Stimulated activated CD4-positive, alpha-beta T cell treated with anti-CD3 and anti-CD28 coated beads, Interleukin-2, amount 100 ng/mL, for 4 hours (primary cell): ENCODE results near the gene CREG2.

ENCODE experiments used
- DNase-seq: peaks from one replicate; pipeline ENCODE4 v3.0.0-alpha.2; 2020; ENCODE audit warnings: low read depth

CREG2 gene, protein sequence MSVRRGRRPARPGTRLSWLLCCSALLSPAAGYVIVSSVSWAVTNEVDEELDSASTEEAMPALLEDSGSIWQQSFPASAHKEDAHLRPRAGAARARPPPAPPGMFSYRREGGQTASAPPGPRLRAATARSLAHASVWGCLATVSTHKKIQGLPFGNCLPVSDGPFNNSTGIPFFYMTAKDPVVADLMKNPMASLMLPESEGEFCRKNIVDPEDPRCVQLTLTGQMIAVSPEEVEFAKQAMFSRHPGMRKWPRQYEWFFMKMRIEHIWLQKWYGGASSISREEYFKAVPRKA

DNA sequence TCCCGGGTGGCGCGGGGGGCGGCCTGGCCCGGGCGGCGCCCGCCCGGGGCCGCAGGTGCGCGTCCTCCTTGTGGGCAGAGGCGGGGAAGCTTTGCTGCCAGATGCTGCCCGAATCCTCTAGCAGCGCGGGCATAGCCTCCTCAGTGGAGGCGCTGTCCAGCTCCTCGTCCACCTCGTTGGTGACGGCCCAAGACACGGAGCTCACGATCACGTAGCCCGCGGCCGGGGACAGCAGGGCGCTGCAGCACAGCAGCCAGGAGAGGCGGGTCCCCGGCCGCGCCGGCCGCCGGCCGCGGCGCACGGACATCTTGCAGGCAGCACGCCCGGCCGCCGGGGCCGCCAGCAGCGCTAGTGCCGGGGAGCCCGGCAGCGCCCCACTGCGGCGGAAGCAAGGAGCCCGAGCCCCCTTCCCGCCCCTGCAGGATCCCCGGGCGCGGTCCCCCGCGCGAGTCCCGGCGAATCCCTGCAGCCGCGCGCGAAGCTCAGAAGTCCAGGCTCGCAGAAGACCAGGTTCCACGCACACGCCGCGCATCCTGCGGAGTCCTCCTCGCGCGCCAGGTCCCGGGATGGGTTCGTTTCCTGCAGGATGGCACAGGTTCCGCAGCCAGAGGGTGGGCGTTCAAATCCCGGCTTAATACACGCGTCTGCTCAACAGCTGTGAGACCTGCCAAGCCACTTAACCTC, at the start of gene CREG2:
Gene CREG2 (minus strand): TSS at position 353 of the 684 bp plus-strand sequence. CDS start 46 bp downstream, at position 307.
- DNase-seq, result peak; percentile 9

DNA sequence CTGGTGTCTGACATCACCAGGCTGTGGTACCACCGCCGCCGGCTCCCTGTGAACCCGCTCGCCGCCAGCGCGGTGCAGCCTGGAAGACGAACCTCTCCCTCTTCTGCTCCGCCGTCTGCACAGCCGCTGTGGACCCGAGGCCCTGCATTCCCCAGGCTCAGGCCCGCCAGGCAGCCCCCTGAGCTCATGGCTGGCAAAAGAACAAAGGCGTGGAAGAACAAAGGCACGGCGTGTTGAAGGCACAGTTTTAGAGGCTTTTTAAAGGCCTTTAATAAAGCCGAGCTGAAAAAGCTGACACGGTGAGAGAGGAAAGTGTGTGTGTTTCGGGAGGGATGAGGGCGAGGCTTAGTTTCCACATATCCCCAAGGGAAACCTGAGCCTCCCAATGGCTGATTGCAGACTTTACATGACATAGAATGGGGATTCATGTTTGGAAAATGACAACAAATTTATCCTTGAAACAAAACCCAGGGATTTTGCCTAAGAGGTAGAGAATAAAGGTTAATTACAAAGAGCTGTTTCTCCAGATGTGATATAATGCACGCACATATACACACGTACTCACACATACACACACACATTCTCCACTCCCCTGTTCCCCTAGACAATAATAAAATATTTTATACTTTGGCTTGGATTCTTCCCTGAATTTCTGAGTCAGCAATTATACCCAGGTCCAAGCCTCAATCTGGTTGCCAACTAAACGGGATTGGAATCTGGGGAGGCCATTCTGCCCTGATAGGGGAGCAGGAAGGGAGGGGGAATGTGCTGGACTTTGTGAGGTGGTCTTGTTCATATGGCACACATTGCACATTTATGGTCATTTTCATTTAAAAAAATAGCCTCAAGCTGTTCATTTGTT, 47.9 kb upstream of the CREG2 start:
- no peak for DNase-seq

DNA sequence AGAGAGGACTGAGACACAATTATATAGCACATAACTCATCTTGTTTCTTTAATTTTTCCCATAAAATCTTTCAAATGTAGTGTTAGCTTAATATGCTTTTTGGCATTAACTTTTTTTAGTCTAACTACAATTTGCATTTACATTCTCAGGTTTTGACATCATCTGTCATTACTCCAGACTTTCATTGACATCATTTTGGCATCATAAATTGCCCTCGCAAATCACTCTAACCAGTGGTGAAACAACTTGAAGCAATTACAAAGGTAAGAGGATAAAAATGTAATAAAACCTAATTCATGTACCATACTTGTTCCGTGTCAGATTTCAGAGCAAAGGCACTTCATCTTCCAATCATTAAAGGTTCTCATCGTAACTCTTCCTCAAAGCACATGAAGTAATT, 46.2 kb upstream of the CREG2 start:
- DNase-seq, result no peak

DNA sequence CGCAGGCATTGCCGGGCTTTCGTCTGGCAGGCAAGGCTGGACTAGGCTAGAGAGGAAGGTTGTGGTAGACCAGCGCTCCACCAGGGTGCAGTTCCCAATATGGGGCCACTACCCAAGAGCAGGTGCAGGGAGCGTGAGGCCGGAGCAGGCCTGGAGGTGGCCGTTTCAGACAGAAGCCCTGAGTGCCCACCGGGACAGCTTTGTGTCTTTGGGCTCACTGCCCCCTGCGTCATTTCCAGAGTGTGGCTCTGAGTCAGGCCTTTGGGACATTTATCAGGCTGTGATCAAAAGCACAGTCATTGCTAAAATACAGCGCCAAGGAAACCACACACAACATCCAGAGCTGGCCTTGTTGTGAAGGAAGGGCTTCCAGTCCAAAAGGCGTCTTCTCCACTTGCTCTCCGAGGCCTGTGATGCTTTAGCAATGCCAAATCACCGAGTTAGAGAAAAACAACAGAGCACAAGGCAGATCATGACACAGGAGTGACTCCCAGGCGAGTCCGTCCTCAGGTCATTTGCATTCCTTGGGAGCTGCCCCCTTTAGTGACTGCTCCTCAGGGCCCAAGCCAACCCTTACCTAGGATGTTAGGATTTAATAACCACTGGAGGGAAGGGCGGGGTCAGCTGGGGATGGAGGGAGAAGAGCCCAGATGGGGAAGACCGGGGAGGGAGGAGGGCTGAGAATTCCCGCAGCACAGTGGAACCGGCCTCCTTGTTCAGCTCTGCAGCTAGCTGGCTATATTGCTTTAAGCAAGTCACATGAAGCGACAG, 45.3 kb upstream of the CREG2 start:
- DNase-seq, result no peak

DNA sequence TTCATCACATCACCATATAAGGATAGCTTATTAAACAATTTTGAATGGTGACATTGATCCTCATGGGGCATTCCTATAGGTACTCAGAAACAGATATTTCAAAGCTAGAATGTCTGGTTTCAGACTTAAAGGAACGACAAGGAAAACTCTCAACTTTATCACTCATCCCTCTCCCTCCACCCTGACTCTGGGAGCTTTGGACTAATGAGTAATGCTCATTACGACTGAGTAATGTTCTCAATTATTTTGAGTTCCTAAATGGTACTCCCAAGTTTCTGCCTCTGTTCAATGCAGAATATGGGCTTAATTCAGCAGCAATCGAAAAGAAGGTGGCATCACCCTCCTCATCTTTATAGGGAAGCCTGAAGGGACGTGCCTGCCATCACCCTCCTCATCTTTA, 44.2 kb upstream of the CREG2 start:
- DNase-seq, result no peak

DNA sequence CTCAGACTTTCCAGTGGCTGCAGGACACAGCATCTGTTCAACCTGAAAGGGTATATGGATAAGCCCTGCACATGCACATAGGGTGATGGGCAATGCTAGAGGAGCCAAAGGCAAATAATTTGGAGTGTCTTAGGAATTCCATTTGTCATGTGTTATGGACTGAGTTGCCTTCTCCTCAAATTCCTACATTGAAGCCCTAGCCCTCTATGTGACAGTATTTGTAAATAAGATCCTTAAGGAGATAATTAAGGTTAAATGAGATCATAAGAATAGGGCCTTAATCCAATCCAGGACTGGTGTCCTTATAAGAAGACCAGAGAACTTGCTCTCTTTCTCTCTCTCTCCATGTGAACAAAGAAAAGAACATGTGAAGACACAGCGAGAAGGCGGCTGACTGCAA, 42.9 kb upstream of the CREG2 start:
- DNase-seq, result no peak

DNA sequence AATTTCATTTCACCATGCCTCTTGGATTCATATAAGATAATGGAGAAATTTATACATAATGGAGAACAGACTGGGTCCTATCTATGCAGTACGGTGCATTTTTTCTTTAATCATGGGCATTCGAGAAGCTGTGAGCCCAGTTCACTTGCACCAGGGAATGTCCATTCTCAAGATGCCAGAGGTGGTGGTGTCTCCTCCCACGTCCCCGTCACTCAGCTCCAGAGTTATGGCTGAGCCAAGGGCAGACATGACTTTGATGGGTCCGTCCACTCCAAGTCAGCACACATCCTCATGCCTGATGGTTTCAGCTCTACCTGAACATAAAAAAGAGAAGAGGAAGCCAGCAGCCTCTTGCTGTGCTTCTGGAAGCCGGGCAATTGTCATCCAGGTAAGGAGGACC, 42.1 kb upstream of the CREG2 start:
- no peak for DNase-seq

DNA sequence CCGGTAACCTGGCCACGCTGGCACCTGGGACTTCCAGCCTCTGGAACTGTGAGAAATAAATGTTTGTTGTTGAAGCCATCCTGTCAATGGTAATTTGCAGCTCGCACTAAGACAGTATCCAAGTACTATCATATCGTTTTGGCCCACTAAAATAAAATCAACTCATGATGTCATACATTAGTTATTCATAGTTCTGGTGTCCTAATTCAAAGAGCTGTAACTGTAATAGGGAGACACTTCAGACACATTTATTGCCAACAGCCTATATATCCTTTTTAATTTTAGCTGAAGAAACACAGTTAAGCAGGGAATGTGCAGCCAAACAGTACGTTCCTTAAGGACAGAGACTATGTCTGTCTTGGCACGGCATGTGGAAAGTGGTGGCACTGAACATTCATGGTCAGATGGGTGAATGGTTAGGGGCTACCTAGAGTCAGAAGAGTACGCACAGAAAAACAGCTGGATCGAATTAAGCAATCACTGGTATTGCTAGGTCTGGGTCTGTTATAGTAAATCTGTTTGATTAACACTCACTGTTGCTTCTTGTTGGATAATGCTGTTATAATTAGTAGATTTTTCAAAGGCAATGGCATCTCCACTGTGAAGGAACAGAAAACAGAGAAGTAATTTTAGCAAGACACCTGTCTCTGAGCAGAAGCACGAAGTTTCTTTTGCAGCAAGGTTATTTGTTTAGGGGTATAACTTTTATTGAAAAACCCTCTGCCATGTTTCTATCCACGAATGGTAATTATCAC, 41.3 kb upstream of the CREG2 start:
- no peak for DNase-seq

DNA sequence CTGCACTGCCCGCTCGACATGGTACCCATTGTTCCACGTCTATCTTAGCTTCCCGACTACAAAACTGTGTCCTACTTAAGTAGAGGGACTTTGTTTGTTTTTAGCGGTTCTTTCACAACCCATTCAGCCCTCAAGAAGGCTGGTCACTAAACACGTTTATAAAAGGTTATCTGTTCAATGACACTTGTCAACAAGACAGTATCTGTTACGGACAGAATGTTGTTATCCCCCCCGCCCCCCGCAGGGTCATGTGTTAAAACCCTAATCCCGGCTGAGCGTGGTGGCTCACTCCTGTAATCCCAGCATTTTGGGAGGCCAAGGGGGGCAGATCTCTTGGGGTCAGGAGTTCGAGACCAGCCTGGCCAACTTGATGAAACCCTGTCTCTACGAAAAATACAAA, 40.4 kb upstream of the CREG2 start:
- DNase-seq, result no peak

DNA sequence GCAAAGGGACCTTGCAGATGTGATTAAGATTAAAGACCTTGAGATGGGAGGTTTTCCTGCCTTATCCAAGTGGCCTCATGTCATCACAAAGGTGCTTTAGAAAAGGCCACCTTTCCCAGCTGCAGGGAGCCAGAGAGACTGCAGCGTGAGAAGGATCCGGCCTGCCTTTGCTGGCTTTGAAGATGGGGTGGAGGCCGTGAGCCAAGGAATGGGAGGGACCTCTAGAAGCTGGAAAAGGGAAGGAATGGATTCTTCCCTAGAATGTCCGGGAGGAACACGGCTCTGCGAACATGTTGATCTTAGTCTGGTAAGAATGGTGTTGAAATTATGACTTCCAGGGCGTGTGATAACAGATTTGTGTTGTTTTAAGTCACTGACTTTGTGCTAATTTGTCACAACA, 39.9 kb upstream of the CREG2 start:
- DNase-seq, result no peak

DNA sequence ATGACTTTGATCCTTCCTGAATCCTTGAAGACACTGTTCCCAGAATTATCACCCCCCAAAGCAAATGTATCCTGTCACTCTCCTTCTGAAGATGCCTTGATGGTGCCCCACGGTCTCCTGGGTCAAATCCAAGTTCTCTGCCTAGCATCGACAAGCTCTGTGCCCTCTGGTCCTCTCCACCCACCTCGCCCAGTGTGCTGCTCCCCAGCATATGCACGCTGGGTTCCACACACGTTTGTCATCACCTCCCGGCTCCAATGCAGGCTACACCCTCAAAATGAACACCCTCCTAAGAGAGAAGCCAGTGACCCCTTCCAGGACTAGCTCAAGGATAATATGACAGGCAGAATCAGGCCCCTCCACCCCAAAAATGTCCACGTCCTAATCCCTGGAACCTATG, 39.5 kb upstream of the CREG2 start:
- DNase-seq, result no peak

DNA sequence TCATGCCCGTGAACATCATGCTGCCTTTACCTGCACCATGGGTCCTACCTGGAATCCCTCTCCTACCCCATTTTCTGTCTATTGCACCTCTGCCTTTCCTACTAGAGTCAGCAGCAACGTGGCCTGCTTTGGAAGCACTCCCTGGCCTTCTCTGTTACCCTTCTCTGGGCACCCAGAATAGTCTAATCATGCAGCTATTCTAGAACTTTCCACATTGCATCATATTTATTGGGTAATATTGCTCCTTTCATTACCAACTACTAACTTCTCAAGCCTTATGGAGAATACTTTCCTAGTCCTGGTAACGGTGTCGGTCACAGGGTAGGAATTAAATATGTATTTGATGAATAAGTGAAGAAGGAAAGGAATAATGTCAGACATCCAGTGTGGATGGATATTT, 33.3 kb upstream of the CREG2 start:
- DNase-seq, result no peak

DNA sequence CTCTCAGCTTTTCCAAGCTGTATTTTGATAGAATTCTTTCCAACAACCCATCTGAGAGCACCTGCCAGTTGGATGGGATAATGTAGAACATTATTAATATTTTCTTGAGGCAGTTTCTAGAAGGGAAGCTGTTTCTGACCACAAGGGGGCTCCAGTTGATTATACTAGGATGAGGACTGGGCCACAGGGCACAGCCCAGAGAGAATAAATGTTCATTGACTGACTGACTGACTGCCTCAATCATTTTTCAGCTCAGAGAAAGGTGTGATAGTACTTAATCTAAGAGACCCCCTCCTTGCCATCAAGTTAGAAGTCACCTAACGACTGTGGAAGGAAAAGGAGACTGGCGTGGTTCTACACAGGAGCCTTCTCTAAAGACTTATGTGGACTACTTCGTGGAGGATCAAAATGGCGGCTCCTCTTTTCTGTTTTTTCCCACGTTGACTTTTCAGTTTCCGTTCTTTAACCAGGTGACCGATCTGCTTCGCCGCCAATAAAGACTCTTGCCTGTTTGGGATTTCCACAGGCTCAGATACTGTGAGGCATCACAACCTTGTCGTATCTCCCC, 31.9 kb upstream of the CREG2 start:
- peak; percentile 52 for DNase-seq

DNA sequence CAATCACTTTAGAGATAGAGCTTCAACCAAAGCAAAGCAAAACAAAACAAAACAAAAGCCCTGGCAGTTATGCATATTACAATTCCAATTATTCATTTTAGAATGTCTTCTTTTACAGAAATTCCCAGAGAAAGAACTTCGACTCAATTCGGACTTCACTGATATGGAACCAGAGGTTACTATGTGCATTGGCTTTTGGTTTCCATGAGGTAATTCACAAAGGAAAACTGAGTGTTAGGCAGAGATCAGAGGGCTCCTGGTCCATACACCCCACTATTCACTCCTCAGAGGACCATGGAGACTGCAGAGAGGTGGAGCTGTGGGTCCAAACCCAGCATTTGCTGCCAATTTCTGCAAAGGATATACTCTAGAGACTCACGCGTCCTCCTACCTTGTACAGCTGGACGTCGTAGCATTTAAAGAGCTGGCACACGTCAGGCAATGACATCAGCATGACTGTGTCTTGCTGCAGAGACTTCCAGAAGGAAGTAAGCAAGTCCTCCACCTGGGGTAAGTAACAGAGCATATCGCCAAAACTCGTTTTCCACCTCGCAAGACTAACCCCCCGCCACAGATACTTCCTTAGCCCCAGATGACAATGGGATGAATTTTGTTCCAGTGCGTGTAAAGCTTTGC, 31.3 kb upstream of the CREG2 start:
- no peak for DNase-seq

DNA sequence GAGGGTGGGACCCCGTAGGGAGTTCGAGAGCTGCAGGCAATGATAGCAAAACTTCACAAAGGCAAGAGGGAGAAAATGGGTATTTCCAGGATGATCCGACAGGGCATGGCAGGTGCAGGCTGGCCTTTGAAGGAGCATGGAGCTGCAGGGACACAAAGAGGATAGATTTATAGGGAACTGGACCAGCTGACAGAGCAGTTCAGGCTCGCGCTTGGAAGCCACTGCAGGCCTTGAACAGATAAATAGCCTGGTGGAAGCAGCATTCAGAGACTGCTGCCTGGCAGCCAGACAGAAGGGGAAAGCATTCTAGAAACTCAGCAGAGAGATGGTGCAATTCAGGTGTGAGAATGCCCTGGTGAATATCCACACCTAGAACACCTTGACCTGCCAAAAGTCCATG, 29.3 kb upstream of the CREG2 start:
- no peak for DNase-seq

DNA sequence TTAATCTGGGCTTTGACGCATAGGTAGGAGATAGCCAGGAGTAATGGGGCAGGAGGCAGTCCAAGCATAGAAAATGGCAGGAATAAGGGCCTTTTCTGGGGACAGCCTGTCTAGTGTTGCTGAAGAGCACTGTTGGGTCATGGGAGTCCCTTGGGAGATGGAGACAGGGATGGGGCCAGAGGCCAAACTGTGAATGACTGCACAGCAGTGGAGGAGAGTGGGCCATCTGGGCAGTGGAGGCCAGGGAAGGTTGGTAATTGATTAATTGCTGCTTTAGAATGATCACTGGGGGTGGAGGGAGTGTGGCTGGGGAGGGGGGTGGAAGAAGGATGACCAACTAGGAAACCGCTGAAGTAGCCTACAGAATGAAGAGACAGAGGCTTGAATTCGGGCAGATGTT, 28.6 kb upstream of the CREG2 start:
- DNase-seq, result no peak

DNA sequence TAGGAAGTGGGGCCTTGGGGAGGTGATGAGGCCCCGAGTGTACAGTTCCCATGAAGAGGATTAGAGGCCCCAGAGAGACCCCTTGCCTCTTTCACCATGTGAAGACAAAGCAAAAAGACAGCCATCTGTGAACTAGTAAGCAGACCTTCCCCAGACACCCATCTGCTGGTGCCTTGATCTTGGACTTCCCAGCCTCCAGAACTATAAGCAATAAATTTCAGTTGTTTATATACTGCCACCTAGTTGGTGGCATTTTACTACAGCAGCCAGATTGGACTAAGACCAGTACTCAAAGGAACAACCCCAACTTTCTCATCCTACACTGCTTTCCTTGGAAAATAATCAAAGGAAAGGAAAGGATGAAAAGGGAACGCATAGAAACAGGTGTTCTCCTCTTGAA, 27.9 kb upstream of the CREG2 start:
- no peak for DNase-seq

DNA sequence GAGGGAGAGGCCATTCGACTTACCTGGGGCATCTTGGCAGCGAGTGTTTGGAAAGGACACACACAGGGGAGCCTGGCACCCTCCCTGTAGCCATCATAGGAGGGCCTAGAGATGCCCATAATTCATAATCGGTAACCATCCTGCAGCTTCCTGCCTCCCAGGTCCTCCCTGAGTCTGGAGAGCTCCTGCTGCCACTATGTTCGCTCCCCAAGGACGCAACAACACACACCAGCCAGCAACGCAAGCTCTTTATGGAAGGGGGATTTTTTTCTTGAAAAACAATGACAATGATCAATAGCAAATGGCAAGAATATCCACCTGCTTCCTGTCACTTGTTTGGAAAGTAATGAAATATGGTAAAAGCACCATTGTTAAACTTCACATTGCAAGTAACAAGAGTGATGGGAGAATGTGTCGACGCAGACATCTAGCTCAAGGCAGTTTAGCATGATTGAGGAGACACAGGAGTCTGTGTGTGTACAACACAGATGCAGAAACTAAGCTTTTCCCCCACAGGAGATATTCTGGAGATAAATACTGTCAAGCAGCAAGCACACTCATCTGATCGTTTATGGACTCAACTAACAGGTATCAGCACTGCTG, 24.9 kb upstream of the CREG2 start:
- DNase-seq, result no peak

DNA sequence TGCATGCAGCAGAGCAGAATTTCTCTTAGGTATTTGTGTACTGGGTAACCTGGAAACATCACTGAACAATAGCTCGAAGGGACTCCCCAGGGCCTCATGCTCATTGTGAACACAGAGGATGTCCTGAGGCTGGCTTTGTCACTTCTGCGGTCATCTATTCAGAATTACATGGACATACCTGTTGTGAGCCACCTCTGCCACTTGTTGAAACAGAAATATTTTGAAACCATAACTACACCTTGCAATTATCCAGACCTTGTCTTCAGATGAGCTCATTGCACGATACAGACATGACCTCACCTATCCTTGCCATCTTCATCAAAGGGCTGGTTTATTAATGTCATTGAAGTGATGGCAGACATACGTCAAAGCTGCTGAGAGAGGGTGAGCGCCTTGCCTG, 23.4 kb upstream of the CREG2 start:
- no peak for DNase-seq

DNA sequence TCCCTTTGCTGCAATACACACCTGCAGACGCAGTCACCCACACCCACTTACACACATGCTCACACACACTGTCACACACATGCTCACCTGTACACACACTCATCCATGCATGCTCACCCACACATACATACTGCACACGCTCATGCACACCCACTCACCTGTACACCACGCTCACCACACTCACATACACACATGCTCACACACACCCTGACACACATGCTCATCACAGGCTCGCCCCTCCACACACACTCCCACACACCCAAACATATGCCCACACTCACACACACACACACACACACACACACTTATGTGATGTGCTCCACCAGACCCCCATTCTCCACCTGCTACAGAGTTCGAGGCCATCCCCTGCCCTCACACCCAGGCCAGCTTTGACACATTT, 22.8 kb upstream of the CREG2 start:
- no peak for DNase-seq
